ENCODE measurements around the gene USP5. TPM values are rescaled to one million over a fixed set of nuclear protein-coding genes. Genes with fewer than 3 reads are reported as not detected.

USP5 gene
- total RNA-seq, 4 donors from 2014 or later: 50.6 to 60.0 (median 54.0) TPM

GRCh38 chr12:6840330-6840729 lies 11.6 kb upstream of the USP5 start:
- DNase-seq: no peak
- TF ChIP-seq, protein P1, sequence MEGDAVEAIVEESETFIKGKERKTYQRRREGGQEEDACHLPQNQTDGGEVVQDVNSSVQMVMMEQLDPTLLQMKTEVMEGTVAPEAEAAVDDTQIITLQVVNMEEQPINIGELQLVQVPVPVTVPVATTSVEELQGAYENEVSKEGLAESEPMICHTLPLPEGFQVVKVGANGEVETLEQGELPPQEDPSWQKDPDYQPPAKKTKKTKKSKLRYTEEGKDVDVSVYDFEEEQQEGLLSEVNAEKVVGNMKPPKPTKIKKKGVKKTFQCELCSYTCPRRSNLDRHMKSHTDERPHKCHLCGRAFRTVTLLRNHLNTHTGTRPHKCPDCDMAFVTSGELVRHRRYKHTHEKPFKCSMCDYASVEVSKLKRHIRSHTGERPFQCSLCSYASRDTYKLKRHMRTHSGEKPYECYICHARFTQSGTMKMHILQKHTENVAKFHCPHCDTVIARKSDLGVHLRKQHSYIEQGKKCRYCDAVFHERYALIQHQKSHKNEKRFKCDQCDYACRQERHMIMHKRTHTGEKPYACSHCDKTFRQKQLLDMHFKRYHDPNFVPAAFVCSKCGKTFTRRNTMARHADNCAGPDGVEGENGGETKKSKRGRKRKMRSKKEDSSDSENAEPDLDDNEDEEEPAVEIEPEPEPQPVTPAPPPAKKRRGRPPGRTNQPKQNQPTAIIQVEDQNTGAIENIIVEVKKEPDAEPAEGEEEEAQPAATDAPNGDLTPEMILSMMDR (IDR thresholded peaks at IDR 0.05): no peak
- TF ChIP-seq POLR2A (IDR thresholded peaks at IDR 0.05): no peak
- peak overlapping the region in 1 of 4 donors; percentile 44 for H3K27ac ChIP-seq
- peaks cover 0 to 5% (median 0%) of the 10 kb centered on the region in 3 donors for H3K4me1 ChIP-seq
- H3K27me3 ChIP-seq: no peaks in the 10 kb centered on the region
- peaks cover 0 to 39% (median 0%) of the 10 kb centered on the region in 3 donors for H3K36me3 ChIP-seq
- no peak overlapping the region for H3K4me3 ChIP-seq
- no peaks in the 10 kb centered on the region for H3K9me3 ChIP-seq
- intact Hi-C loops (cut with DNase I): no loop called here
- WGBS, 2 donors: 50% methylated on average over 1 of the region's 1 CpG; no CpG with 5 or more reads in 1 of the 2 donors

GRCh38 chr12:6840761-6841515 lies 11.0 kb upstream of the USP5 start, which contains the start of gene GNB3:
GNB3 (plus strand) TSS chr12:6840925; CDS start chr12:6841288, 363 bp downstream.
- no peak within 1 kb of the TSS for H3K4me3 ChIP-seq
- H3K9me3 ChIP-seq: no peaks in the 10 kb centered on the region
- H3K27me3 ChIP-seq: no peaks in the 10 kb centered on the region
- WGBS, 2 donors: 22 to 66% methylated on average over 2 to 6 of the region's 24 CpGs
- peaks cover 0 to 45% (median 0%) of the 10 kb centered on the region in 3 donors for H3K36me3 ChIP-seq
- peak within 1 kb of the TSS in 1 of 4 donors; percentile 44 for H3K27ac ChIP-seq
- DNase-seq: no peak
- H3K4me1 ChIP-seq: no peaks in the 10 kb centered on the region
- intact Hi-C loops (cut with DNase I): no loop called here
- TF ChIP-seq, protein P1 (IDR thresholded peaks at IDR 0.05): no peak
- TF ChIP-seq POLR2A (IDR thresholded peaks at IDR 0.05): no peak

DNA sequence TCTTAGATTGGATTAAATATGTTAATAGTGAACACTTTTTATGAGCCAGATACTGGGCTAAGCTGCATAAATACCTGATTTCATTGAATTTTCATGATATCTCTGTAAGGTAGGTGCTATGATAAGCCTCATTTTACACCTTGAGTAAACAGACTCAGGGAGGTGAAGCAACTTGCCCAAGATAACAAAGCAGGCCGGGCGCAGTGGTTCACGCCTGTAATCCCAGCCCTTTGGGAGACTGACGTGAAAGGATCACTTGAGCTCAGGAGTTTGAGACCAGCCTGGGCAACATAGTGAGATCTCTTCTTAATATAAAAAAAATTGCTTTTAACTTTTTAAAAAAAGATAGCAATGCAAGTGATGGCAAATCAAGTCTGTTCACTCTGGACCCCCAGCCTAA lies 9.9 kb upstream of the USP5 start:
- Histone ChIP-seq H3K4me1 (no peaks in the 10 kb centered on the region), H3K27ac (no peak overlapping the region), H3K27me3 (no peaks in the 10 kb centered on the region), H3K36me3 (peaks cover 0 to 48% (median 0%) of the 10 kb centered on the region in 3 donors), H3K9me3 (no peaks in the 10 kb centered on the region), H3K4me3 (no peak overlapping the region)
- DNase-seq: no peak
- TF ChIP-seq, protein P1 (IDR thresholded peaks at IDR 0.05): no peak
- no peak for TF ChIP-seq POLR2A (IDR thresholded peaks at IDR 0.05)
- 43 to 52% methylated on average over 4 of the region's 4 CpGs for WGBS, 2 donors
- intact Hi-C loops (cut with DNase I): no loop called here

- intact Hi-C loops (cut with DNase I): no loop called here
- no peak for DNase-seq
- Histone ChIP-seq H3K36me3 (peaks cover 0 to 47% (median 0%) of the 10 kb centered on the region in 3 donors), H3K27ac (no peak overlapping the region), H3K4me3 (no peak overlapping the region), H3K27me3 (no peaks in the 10 kb centered on the region), H3K4me1 (no peaks in the 10 kb centered on the region), H3K9me3 (no peaks in the 10 kb centered on the region)
- 92 to 93% methylated on average over 7 to 9 of the region's 16 CpGs for WGBS, 2 donors
- TF ChIP-seq, protein P1 (IDR thresholded peaks at IDR 0.05): no peak
- no peak for TF ChIP-seq POLR2A (IDR thresholded peaks at IDR 0.05)
Observed at GRCh38 chr12:6843118-6843902, 8.6 kb upstream of the USP5 start.

GRCh38 chr12:6845395-6845794 lies 6.6 kb upstream of the USP5 start:
- intact Hi-C loops (cut with DNase I): no loop called here

More at GRCh38 chr12:6845395-6845794, 6.6 kb upstream of the USP5 start:
- 92 to 93% methylated on average over 4 to 15 of the region's 17 CpGs for WGBS, 2 donors
- H3K4me1 ChIP-seq: peaks cover 4% of the 10 kb centered on the region in 3 donors
- TF ChIP-seq, protein P1 (IDR thresholded peaks at IDR 0.05): no peak
- TF ChIP-seq POLR2A (IDR thresholded peaks at IDR 0.05): no peak
- no peaks in the 10 kb centered on the region for H3K27me3 ChIP-seq
- H3K36me3 ChIP-seq: peaks cover 0 to 43% (median 0%) of the 10 kb centered on the region in 3 donors
- no peaks in the 10 kb centered on the region for H3K9me3 ChIP-seq
- no peak for DNase-seq
- H3K27ac ChIP-seq: no peak overlapping the region
- no peak overlapping the region for H3K4me3 ChIP-seq

Data from esophagus squamous epithelium (tissue), 5 donors.